ENCODE results near the gene SRGAP2B.
"Not testable (repeated sequence)": the region's sequence is repeated elsewhere in the genome, so short reads cannot be mapped to it uniquely, and the experiment has no call there.

SRGAP2B gene

DNA sequence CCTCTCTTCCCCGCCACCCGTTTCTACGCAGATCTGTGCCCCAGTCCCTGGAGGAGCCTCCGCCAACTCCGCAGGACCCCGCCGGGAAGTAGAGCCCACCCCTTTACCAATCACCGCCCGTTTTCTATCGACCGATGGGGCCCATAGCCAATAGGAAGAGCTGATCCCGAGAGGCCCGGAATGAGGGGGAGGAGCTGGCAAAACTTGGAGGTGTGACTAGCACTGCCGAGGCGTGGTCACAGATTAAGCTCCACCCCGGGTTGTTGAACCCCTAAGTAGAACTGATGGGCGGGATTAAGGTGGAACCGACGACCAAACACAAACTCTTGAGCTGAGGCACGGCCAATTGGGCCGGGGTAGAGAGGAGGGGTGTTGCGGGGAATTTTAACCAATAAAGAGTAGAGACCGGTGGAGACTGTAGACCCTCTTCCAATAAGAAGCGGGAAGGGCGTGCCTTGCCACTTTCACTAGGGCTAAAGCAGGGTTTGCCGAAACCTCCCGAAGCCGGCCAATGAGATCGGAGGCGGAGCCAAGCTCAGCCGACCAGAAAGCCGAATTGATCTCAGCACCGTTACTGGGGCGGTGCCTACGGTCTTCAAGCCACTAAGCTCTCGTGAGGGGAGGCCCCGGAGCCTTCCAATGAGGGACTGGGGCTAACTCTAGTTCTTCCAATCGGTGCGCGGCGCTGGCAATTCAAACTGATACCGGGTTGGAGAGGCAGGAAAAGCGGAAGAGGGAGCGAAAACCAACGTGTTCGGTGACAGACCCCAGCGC, at the start of gene SRGAP2B, which contains the start of gene FAM72D:
Gene SRGAP2B (minus strand): TSS at position 45 of the 774 bp plus-strand sequence. CDS start 2,427 bp downstream, outside the sequence.
Gene FAM72D (plus strand): TSS at position 691 of the 774 bp plus-strand sequence. CDS start 874 bp downstream, outside the sequence.
- DNase-seq = not testable (repeated sequence)

DNA sequence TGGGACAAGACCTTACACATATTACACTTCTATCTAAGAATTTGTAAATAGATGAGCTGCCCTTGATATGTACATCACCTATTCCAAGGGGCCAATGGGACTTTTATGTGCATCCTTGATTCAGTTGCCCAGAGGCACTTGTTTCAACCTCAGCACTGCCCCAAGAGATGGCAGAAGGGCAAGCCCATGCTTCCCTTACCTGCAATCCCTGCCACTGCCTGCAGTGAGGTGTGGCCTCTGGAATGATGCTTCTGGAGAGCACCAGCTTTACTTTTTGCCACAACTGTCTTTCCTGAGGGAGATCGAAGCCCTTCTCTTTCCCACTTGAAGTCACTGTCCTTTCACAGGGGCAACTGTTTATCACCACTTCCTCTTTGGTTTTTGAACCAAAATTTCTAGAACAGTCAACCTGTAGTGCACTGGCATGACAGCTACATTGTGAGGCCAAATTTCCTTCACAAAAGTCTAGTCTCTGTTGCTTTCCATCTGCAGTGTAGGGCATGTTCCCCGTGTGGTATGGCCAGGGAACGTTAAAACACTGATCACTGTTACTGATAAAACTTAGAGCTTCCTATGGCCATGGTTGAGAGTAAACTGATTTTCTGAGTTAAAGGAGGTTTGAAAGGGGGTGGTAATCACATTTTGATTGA, 49.3 kb upstream of the SRGAP2B start:
- DNase-seq = not testable (repeated sequence)

DNA sequence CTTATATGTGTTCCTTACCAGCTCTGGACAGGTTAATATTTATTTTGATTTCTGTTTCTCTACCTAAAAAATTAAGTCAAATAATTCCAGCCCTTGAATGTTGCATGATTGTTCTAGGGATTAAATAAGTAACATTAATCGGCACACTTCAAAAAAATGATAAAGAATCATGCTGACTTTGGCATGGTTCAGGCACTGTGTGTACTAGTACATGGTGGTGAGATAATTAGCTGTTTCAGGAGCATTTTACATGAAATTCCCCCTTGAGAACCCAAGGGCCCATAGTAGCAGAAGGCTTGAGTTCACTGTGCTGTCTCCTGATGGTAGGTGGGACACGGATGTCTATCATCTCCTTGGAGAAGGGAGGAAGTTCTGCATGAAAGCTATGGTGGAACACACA, 45.4 kb upstream of the SRGAP2B start:
- DNase-seq = not testable (repeated sequence)

DNA sequence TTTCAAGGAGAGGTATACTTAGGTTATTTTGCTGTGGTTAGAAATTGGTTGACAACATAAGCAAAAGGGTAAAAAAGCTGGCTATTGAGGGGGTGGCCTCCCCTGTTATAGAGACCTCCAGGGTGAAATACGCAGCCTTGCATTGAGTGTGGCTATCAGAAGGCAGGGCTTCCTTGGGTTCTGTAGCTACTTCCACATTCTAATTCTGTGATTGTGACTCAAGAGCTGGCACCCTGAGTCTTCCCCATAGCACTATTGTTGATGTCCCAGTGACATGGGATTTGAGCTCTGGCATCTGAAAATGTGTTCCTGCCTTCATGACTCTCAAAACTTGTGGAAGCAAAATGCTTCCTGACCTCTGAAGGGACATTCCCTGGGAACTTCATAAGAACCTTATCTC, 39.3 kb upstream of the SRGAP2B start:
- not testable (repeated sequence) for DNase-seq

DNA sequence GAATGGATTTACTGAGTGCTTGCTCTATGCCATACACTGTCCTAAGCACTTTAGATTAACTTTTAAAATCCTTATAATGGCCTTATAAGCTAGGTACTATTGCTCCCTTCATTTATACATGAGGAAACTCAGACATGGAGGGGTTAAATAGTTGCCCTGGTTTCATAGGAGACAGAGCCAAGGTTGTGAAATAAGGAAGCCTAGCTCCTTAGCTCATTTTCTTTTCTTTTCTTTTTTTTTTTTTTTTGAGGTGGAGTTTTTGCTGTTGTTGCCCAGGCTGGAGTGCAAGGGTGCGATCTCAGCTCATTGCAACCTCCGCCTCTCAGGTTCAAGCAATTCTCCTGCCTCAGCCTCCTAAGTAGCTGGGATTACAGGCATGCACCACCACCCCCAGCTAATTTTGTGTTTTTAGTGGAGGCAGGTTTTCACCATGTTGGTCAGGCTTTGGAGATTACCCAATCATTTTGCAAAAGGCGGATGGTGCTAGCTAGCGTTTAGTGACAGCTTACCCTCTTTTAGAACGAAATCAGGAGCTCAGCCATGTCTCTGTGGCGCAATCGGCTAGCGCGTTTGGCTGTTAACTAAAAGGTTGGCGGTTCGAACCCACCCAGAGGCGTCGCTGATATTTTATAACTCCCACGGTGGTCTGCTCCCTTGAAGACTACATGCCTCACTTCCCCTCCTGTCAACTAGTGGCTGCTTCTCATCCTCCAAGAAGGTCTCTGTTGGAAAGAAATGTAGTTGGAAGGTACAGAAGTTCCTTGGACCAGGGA, 33.8 kb upstream of the SRGAP2B start:
- not testable (repeated sequence) for DNase-seq

DNA sequence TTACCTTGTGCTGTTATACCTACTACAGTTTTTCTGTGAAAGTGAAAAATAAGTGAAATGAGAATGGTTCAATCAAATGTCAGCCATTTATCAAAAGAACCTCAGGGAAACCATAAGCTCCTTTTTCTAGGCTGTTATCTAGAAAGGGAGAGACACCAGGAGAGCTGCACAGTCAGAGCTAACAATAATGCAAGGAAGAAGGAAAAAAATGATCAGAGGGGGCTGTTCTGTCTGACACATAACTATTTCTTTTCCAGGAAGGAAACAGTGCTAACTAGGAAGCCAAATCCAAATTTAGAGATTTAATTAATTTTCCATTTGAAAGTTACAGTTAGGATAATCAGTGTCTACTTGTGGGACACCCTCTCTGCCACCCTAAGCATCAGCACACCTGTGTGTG, 32.0 kb upstream of the SRGAP2B start:
- DNase-seq = not testable (repeated sequence)

DNA sequence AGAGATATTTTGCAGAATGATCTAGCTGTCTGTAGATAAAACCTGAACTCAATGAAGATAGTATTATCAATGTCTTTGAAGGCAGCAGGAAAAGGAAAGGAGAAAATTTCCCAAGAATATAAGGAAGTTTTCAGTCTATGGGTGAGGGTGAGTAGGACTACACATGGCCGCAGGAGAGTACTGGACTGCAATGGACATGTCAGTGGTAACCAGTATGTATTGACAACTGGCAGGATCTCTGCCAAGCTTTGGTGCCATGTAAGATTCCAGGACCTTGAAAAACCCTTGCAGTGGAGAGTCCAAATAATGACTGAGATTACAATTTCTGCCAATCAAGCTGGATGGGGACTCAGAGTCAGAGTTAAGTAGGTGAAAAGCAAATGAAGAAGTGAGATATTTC, 30.0 kb upstream of the SRGAP2B start:
- DNase-seq = not testable (repeated sequence)

DNA sequence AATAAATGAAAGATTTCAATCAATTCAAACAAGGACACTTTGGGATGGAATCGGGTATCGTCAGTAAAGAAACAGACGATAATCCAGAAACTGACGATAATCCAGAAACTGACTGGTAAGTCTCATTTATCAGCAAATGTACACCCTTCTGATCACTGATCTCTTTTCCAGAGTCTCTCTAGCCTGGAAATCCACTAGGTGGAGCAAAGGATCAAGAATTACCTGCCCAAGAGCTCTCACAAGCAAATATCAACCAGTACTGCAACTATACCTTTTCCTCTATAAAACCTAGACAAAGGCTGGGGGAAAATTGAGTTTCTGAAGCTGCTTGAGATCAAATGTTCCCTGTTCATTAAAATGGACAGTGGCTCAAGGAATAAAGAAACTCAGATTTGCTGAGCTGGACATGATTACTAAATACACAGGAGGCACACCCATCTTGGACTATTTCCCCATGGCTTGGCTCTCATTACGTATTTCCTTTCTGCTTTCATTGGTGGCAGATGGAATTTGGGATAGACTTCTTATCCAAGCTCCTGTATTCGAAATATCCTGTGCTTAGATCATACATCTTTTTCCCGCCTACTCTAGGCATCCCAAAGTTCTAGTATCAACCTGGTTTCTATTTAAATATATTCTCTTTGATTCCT, 29.0 kb upstream of the SRGAP2B start:
- not testable (repeated sequence) for DNase-seq

DNA sequence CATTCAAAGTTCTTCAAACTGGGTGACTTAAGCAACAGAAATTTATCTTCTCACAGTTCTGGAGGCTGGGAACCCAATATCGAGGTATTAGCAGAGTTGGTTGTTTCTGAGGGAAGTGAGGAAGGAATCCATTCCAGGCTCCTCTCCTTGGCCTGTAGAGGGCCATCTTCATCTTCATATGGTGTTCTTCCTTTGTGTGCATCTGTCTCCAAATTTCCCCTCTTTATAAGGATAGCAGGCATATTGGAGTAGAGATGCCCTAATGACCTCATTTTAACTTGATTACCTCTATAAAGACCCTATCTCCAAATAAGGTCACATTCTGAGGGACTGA, 27.9 kb upstream of the SRGAP2B start:
- not testable (repeated sequence) for DNase-seq

DNA sequence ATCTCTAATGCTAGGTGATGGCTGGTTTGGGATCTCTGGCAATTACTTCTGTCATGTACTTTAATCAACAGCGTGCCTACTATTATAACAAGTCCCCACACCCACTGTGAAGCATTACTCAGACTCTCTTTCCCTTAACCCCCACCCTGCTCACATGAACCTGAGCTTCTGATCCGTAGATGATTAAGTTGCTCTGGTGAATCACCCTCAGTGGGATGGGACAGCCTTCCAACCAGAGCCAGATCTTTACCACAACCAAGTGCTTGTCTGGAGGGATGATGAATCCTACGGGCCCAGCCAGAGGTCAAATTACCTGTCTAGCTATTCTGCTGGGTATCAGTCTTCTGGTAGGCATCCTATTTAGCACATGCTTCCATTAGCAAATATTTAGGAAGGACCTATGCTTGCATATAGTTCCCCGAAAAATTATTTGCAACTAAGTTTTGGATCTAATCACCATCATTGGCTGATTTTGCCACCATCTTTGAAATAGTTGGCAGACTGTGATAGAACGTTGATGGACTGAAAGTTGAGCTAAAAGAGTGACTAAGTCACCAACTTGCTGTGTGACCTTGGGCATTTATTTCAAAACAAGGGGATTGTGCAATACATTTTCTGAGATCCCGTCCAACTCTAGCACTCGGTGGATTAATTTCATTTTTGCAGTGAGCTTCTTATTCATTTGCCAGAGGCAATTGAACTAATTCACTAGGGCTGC, 27.4 kb upstream of the SRGAP2B start:
- not testable (repeated sequence) for DNase-seq

DNA sequence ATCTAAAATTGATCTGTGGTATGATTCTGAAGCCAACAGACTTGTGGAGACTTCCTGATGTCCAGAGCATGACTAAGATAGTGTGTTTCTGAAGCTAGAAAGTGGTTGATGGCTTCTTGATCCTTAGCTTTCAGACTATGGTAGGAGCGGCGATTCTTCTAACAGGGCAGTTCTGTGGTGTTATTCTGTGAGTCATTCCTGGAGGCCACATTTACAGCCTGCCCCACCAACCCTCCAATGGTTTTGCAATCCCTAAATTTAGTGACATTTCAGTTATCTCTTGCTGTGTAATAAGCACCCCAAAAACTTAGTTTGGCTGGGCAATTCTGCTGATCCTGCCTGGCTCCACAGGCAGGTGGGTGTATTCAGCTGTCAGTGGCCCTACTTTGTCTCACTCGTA, 24.7 kb upstream of the SRGAP2B start:
- DNase-seq = not testable (repeated sequence)

DNA sequence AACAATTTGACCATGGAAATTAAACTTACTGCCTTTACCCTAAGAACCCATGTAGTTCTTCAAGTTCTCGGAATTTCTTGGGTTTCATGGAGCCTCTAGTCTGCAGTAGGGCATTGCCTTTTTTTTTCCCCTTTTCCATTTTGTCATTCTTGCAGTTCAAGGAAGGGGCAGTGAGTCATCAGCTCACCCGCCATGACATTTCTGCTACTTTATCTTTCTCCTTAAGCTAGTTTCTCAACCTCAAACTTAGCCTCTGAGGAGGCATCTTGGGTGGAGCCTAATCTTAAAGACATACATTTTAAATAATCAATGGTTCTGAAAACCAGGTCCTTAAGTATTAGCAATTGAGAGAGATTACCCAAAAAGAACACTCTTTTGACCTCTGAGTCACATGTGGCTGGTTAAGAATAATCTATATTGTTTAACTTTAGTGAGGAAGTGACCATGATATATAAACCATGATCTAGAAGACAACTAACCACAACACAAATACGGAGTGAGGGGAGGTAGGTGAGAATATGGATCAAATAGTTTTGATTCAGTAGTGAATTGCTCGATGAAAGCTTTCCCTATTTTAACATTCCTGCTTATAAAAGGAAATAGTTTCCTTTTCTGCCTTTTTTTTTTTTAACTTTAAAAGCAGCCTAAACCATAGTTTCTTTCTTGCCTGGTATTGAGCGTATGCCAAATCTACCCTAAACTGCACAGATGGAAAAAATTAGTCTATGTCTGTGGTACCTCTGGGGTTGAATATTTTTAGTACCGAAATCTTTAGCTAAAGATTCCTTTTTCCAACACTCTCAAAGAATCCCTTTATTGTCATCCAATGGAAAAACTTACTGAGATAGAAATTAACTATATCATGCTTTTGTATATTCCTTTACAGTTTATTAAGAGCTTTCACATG, 20.7 kb upstream of the SRGAP2B start:
- not testable (repeated sequence) for DNase-seq

DNA sequence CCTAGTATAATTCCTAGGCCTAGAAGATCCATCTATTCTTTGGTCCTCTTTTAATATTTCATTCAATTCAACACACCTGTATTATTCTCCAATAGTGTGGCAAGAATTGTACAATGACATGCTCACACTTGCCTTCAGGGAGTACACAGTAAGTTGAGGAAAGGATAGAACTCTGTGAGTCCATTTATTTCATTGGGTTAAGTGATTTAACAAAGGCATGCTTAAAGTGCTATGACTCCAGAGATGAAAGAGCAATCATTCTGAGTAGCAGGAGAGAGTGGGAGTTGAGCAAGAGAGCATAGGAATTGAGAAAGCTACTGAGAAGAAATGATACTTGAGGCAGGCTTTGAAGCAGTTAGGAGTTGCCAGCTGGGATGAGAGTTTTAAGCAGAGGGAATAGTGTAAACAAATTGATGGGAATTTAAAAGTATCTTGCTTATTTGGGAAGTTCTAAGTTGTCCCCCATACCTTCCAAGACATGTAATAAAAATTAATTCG, 19.5 kb upstream of the SRGAP2B start:
- DNase-seq = not testable (repeated sequence)

DNA sequence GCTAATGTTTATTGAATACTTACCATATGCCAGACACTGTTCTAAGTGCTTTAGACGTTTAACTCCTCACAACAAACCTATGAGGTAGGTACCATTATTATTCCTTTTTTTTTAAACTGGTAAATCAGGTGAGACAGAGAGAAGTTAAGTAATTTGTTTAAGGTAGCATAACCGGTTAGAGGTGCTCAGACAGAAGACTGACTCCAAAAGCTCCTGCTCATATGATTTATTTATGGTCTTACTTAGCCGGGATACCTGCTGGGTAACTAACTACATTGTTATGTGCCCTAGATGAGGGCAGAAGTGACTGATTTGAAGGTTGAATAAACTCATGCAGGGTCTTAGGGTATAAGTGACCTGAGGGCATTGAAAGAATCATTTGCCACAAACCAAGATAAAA, 17.6 kb upstream of the SRGAP2B start:
- not testable (repeated sequence) for DNase-seq

DNA sequence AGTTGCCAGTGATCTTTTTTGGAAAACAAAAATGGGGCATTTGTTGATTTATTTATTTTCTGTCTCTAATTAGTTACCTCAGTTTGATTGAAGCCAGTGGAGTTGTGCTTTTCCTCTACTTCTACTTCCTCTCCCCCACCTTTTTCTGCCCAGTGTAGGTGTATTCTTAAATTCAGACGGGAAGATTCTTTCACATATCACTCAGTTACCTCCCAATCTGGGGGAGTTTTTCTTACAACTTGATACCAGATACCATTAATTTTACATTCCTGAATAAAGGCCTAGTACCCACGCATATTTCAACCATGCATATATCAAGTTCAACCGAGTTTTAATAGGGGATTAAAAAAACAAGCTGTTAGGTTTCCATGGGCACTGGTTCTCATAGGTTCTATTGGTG, 16.5 kb upstream of the SRGAP2B start:
- not testable (repeated sequence) for DNase-seq

DNA sequence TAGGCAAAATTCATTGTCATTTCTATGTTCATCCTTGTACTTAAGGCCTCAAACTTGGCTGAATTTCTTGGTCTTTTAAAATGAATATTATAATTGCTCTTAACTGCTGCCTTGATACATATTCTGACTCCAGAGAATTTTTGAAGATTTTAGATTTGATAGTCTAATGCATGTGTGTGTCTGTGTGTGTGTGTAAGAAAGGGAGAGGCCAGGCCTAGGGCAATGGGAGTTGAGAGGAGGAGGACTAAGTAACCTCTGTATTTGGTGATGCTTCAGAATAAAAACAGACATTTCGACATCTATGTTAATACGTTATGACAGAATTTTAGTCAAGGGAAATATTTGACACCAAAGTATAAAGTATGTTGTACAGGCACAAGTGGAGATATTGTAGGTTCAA, 8.2 kb upstream of the SRGAP2B start:
- DNase-seq = not testable (repeated sequence)

DNA sequence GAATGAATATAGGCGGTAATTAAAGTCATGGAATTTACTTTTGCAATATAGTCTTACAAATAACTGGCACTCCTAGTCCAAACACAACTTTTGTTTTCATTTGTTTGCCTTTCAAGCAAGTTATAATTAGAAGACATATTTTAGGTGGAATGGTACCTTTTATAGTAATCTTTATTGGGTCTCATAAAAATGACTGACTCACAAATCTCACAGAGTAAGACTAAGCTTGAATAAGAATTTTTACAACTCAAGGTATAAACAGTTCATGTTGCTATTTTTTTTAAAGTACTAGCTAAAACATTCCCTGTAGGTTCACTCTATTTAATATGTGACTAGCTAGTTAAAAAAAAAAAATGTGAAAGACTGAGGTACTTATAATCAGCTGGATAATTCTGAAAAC, 6.6 kb upstream of the SRGAP2B start:
- not testable (repeated sequence) for DNase-seq

DNA sequence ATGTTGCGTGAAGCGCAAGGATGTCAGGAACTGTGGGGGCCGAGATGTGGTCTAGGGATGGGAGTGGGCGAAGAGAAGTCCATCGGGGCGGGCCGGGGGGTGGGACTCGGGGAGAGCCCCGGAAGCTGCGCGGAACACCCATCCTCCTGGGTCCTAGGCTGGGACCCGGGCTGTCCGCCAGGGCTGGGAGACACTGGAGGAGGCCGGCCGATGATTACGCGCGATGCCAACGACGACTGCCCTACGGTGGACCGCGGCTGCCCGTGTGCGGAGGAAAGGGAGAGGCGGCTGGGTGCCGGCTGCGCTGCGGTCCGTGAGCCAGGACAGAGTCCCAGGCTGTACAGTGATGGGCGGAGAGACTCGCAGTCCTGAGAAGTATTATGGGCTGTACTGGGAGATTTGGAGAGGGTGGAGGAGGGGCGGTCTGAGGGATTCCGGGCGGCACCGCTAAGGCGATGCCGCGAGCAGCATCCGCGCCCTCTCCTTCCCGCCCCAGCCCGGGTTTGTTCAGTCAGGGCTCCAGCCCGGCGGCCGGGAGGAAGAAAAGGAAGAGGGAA, 395 bp downstream of the SRGAP2B start:
- not testable (repeated sequence) for DNase-seq

DNA sequence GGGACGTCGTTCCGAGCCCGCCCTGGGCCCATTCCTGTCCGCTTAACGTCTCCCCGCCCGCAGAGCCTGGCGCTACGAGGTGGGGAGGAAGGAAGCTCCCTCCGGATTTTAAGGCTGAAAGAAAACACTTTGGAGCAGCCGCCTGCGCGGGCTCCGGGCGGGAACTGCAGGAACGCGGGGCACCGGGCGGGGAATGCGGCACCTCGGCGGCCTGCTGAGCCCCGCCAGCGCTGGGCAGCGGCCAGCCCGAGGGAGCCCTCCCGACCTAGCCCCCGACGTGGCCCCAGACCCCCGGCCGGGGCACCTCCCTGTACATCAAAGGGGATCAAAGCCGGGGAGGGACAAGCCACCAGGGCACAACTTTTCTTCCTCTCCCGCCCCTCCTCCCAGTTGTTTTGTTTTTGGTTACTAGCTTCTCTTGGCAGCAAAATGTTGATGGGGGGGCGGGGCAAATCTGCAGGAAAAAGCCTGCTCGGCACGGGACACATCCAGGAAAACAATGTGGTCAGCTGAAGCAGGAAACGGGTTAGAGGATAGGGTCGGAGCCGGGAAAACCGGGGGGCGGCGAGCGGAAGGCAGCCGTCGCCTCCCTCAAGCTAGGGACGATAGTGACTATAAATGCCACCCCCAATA, 1.5 kb downstream of the SRGAP2B start:
- DNase-seq = not testable (repeated sequence)

All from cortex of kidney (tissue), 1 donor.